HG03354 (cell line): Measurements from ENCODE around the gene UTP14A.
"Not testable (repeated sequence)": the region's sequence is repeated elsewhere in the genome, so short reads cannot be mapped to it uniquely, and the experiment has no call there.

ENCODE experiments used
- ATAC-seq: cut with Tn5 transposase; IDR thresholded peaks from one replicate; pipeline ENCODE4 v1.9.1; 2021; ENCODE audit warnings: mild to moderate bottlenecking; ENCODE audit not compliant: unreplicated experiment, poor library complexity, severe bottlenecking

UTP14A gene

GRCh38 chrX:129905787-129906580, at the start of gene UTP14A:
UTP14A (plus strand) TSS chrX:129906164; CDS start chrX:129906211, 47 bp downstream.
- ATAC-seq, result peak; percentile 94

- not testable (repeated sequence) for ATAC-seq
Observed at GRCh38 chrX:129859134-129859533, 46.8 kb upstream of the UTP14A start.

GRCh38 chrX:129866321-129866720, 39.6 kb upstream of the UTP14A start:
- not testable (repeated sequence) for ATAC-seq

- ATAC-seq, result no peak
Observed at GRCh38 chrX:129872524-129872923, 33.4 kb upstream of the UTP14A start.

GRCh38 chrX:129875669-129876068, 30.3 kb upstream of the UTP14A start:
- no peak for ATAC-seq

GRCh38 chrX:129876771-129877305, 29.1 kb upstream of the UTP14A start:
- ATAC-seq, result no peak

GRCh38 chrX:129877401-129877800, 28.6 kb upstream of the UTP14A start:
- no peak for ATAC-seq

- no peak for ATAC-seq
Observed at GRCh38 chrX:129900054-129900453, 5.9 kb upstream of the UTP14A start.

- ATAC-seq, result no peak
Observed at GRCh38 chrX:129908636-129909035, 2.7 kb downstream of the UTP14A start.

GRCh38 chrX:129925305-129926092, 19.5 kb downstream of the UTP14A start:
- peak; percentile 68 for ATAC-seq

- ATAC-seq, result peak; percentile 7
Observed at GRCh38 chrX:129930941-129931410, 25.0 kb downstream of the UTP14A start.

GRCh38 chrX:129931411-129932015, 25.5 kb downstream of the UTP14A start:
- peak; percentile 79 for ATAC-seq

GRCh38 chrX:129932016-129932820, 26.3 kb downstream of the UTP14A start:
- ATAC-seq, result peak; percentile 46

- ATAC-seq, result no peak
Observed at GRCh38 chrX:129932821-129933321, 26.9 kb downstream of the UTP14A start.

GRCh38 chrX:129933700-129934099, 27.7 kb downstream of the UTP14A start:
- no peak for ATAC-seq

- ATAC-seq, result no peak
Observed at GRCh38 chrX:129934461-129934860, 28.5 kb downstream of the UTP14A start.

GRCh38 chrX:129934952-129935351, 29.0 kb downstream of the UTP14A start:
- ATAC-seq, result no peak

GRCh38 chrX:129938081-129938480, 32.1 kb downstream of the UTP14A start:
- no peak for ATAC-seq

GRCh38 chrX:129939986-129940385, 34.0 kb downstream of the UTP14A start:
- no peak for ATAC-seq
